ENCODE measurements around the gene AKAP13. TPM values are rescaled to one million over a fixed set of nuclear protein-coding genes. Genes with fewer than 3 reads are reported as not detected.

The AKAP13 gene
- total RNA-seq, 4 donors from 2014 or later: 57.3 to 178 (median 81.5) TPM

DNA sequence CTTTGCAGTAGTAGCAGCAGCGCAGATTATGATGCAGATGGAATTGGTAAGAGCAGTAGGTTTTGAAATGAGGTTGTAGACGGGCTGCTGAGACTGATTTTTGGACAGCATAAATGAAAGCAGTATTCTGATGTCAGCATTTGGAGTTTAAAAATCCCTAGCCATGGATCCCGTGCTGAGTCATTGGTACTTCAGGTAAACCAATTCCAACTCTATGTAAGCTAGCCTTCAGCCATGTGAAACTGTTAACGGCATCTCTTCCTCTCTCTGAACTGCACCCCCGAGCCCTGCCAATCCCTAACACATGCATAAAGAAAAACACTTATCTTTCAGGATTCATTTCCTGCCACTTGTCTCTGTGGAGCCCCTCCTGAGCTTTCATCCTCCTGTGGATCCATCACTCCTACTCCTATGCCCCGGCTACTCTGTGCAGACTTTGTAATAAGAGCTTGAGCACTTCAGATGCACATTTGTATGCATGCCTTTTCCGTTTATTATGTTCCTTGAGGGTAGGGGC lies 119.0 kb downstream of the AKAP13 start:
- no peak for DNase-seq
- no peaks in the 10 kb centered on the region for H3K36me3 ChIP-seq
- no peak overlapping the region for H3K4me3 ChIP-seq
- H3K27me3 ChIP-seq: no peaks in the 10 kb centered on the region
- TF ChIP-seq POLR2A (IDR thresholded peaks at IDR 0.05): no peak
- TF ChIP-seq, protein P1, sequence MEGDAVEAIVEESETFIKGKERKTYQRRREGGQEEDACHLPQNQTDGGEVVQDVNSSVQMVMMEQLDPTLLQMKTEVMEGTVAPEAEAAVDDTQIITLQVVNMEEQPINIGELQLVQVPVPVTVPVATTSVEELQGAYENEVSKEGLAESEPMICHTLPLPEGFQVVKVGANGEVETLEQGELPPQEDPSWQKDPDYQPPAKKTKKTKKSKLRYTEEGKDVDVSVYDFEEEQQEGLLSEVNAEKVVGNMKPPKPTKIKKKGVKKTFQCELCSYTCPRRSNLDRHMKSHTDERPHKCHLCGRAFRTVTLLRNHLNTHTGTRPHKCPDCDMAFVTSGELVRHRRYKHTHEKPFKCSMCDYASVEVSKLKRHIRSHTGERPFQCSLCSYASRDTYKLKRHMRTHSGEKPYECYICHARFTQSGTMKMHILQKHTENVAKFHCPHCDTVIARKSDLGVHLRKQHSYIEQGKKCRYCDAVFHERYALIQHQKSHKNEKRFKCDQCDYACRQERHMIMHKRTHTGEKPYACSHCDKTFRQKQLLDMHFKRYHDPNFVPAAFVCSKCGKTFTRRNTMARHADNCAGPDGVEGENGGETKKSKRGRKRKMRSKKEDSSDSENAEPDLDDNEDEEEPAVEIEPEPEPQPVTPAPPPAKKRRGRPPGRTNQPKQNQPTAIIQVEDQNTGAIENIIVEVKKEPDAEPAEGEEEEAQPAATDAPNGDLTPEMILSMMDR (IDR thresholded peaks at IDR 0.05): no peak
- H3K4me1 ChIP-seq: peaks cover 12 to 73% (median 13%) of the 10 kb centered on the region in 3 donors
- H3K27ac ChIP-seq: peak overlapping the region in 2 of 4 donors; percentile 55 to 68
- intact Hi-C loops (cut with DNase I): no loop called here
- no peaks in the 10 kb centered on the region for H3K9me3 ChIP-seq
- WGBS, 2 donors: 59 to 71% methylated on average over 7 of the region's 7 CpGs

DNA sequence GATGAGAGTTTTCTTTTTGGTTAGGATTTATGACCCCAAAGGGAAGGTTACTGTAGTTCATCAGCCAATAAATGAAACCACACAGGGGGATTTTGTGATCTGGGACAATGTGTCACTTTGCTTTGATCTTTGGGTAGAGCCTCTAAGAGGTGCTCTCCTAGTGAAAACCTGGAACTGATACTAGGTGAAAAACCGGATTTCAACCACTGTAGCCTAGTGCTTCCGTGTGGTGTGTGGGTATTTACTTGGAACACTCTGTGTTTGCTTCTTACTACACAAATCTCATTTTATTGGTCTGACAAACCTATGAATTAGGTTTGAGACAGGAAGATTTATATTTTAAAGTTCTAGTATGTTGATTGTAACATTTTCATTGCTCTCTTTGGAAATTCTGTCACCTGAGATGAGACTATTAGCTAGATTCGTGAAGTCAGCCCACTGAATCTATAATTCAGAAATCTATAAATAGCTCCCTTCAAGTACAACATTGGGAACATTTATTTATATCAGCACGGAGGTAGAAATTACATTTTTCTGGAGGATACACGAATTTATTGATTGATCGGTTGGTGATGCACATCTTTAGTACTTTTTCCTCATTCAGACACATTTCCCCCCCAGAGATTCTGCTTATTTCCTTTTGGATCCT lies 119.8 kb downstream of the AKAP13 start:
- Histone ChIP-seq H3K36me3 (no peaks in the 10 kb centered on the region), H3K27me3 (no peaks in the 10 kb centered on the region), H3K27ac (peak overlapping the region in 3 of 4 donors; percentile 53 to 68 (median 55)), H3K4me3 (no peak overlapping the region), H3K9me3 (no peaks in the 10 kb centered on the region), H3K4me1 (peaks cover 7 to 73% (median 12%) of the 10 kb centered on the region in 3 donors)
- DNase-seq: no peak
- 68 to 71% methylated on average over 6 of the region's 6 CpGs for WGBS, 2 donors
- intact Hi-C loops (cut with DNase I): no loop called here
- TF ChIP-seq, protein P1 (IDR thresholded peaks at IDR 0.05): no peak
- TF ChIP-seq POLR2A (IDR thresholded peaks at IDR 0.05): no peak

DNA sequence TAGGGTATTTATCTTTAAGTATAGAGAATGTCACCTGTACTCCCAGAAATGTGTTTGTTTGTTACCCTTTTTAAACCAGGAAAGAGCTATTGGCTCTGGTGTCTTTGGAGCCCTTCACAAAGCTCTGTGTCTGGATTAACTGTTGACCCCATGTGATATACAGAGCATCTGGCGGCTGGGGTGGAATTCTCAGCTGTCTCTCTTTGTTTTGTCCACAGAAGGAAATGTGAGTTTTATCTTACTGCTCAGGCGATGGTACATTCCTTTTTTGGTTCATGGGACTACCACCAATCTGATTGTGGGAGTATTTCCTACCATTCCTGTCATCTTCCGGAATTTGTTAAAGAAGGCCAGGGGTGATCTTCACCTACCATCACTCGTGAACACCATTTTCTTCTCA lies 120.3 kb downstream of the AKAP13 start:
- DNase-seq: no peak
- Histone ChIP-seq H3K4me3 (no peak overlapping the region), H3K9me3 (no peaks in the 10 kb centered on the region), H3K36me3 (no peaks in the 10 kb centered on the region), H3K27me3 (no peaks in the 10 kb centered on the region), H3K4me1 (peaks cover 6 to 73% (median 9%) of the 10 kb centered on the region in 3 donors), H3K27ac (peak overlapping the region in 3 of 4 donors; percentile 53 to 68 (median 55))
- TF ChIP-seq POLR2A (IDR thresholded peaks at IDR 0.05): no peak
- TF ChIP-seq, protein P1 (IDR thresholded peaks at IDR 0.05): no peak
- intact Hi-C loops (cut with DNase I): no loop called here
- 64 to 90% methylated on average over 4 of the region's 4 CpGs for WGBS, 2 donors

DNA sequence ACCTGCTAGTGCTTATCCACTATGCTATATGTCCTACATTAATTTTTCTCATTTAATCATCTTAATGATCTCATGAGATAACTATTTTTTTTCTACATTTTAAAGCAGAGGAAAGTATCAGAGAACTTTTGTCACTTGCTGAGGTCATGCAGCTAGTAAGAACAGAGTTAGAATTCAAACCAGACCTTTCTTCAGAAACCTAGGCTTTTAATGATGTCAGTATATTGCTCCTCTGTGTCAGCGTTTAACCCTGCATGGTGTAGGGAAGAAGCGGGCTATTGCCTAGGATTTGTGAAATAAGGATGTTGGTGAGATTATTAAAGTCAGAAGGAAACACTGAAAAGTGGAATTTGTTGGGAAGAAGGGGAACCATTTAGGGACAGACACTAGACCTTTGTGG lies 121.2 kb downstream of the AKAP13 start:
- no peak overlapping the region for H3K4me3 ChIP-seq
- 83 to 94% methylated on average over 2 of the region's 2 CpGs for WGBS, 2 donors
- intact Hi-C loops (cut with DNase I): no loop called here

More for the DNA sequence above, 121.2 kb downstream of the AKAP13 start:
- no peaks in the 10 kb centered on the region for H3K9me3 ChIP-seq
- peak overlapping the region in 3 of 4 donors; percentile 53 to 68 (median 55) for H3K27ac ChIP-seq
- H3K27me3 ChIP-seq: no peaks in the 10 kb centered on the region
- no peak for DNase-seq
- H3K36me3 ChIP-seq: no peaks in the 10 kb centered on the region
- H3K4me1 ChIP-seq: peaks cover 6 to 70% (median 9%) of the 10 kb centered on the region in 3 donors
- TF ChIP-seq, protein P1 (IDR thresholded peaks at IDR 0.05): no peak
- no peak for TF ChIP-seq POLR2A (IDR thresholded peaks at IDR 0.05)

Data from esophagus squamous epithelium (tissue), 5 donors.